Measurements from ENCODE around the gene KATNIP. TPM values are rescaled to one million over a fixed set of nuclear protein-coding genes. Genes with fewer than 3 reads are reported as not detected.

KATNIP gene
- total and polyA plus RNA-seq, 9 of the 15 experiments (the other 6 are each of a cell fraction or from before 2014, with no cell fraction given) = 1.7 to 13.2 (median 8.0) TPM

DNA sequence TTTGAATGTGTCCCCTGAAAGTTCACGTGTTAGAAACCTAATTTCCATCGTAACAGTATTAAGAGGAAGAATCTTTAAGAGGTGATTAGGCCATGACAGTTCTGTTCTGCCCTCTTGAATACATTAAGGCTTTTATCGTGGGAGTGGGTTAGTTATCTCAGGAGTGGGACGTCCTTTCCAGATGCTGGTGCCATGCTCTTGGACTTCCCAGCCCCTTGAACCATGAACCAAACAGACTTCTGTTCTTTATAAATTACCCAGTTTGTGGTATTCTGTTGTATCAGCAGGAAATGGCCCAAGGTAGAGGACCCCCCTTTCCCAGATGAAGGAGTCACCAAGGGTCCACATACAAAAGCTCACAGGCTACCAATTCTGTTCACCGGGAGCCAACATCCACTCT lies 10.3 kb upstream of the KATNIP start:
- Histone ChIP-seq H3K4me2 (ENCODE audit: insufficient read depth, low read length) (no peak overlapping the region), H3K4me1 (replicated peaks in 1 of 2; ENCODE audit: control insufficient read depth in 2 of 2, insufficient read depth in 2 of 2, low read length in 2 of 2) (peaks cover 4 to 13% of the 10 kb centered on the region in 2 experiments; a peak in 3 of 5 replicates), H3K4me3 (no peak overlapping the region), H3K27ac (ENCODE audit: extremely low read depth, low read depth, low read length) (no peak overlapping the region; the same call in 2 of the 3 replicates), H3K36me3 (ENCODE audit: control insufficient read depth, insufficient read depth, low read length) (peaks cover 81% of the 10 kb centered on the region), H2AFZ (ENCODE audit: low read depth, low read length) (no peak overlapping the region), H3K9ac (ENCODE audit: insufficient read depth in 1 of 2, low read depth in 2 of 2, low read length in 2 of 2) (no peak overlapping the region), H4K20me1 (replicated peaks; ENCODE audit: control insufficient read depth, insufficient read depth, low read length) (no peaks in the 10 kb centered on the region), H3K9me1 (ENCODE audit: control insufficient read depth, insufficient read depth, low read length) (no peaks in the 10 kb centered on the region), H3K79me2 (ENCODE audit: control insufficient read depth, insufficient read depth, low read length) (no peaks in the 10 kb centered on the region), H3K27me3 (ENCODE audit: control insufficient read depth in 2 of 2, insufficient read depth in 2 of 2, low read length in 2 of 2) (no peaks in the 10 kb centered on the region; a peak in 1 of 5 replicates), H3K9me3 (replicated peaks; ENCODE audit: control insufficient read depth, insufficient read depth, low read depth, low read length) (no peaks in the 10 kb centered on the region)
- CTCF ChIA-PET (ENCODE audit: low intra/inter-chr PET ratio) = no interaction called here
- TF ChIP-seq ZNF316 (IDR thresholded peaks at IDR 0.05) = 0 out of 2 replicates have a peak, but pooled peaks have one; percentile 13
- TF ChIP-seq CBFB (CRISPR knock-in tag; IDR thresholded peaks at IDR 0.05) = no peak
- no TSS peak for BruUV-seq (replicated peaks)
- in situ Hi-C loops (cut with MboI) = no loop called here
- POLR2A ChIA-PET = interaction anchor here (0.6 to 0.9 kb wide), 3 partner anchors 8 to 57 kb away, joined by 3 to 8 read pairs (median 4); no protein-coding TSS in a partner anchor
- intact Hi-C loops (cut with micrococcal nuclease) = no loop called here
- WGBS (ENCODE audit: insufficient coverage, low coverage, missing lambda C conversion rate) = 73% methylated on average over 5 of the region's 5 CpGs
- ATAC-seq = no peak
- FAIRE-seq = no peak
- no peak for DNase-seq (ENCODE audit: extremely low read depth in 1 of 4, low spot score in 3 of 4)

DNA sequence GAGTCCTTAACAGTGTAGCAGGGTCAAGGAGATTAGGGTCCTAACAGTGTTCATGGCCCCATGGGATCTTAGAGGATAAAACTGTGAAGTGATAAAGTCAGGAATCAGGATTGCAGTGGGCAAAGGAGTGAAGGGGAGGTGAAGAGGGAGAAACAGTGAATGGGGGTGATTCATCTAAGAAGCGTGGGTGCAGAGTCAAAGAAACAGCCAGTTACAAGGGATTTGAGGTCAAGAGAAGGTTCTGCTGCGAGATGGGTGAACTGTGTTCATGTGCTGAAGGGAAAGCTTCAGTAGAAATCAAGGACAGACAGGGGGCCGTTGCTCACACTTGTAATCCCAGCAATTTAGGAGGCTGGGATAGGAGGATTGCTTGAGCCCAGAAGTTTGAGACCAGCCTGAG lies 6.1 kb upstream of the KATNIP start:
- POLR2A ChIA-PET = interaction anchor here (0.6 kb wide), 2 partner anchors 465 to 591 kb away, joined by 3 read pairs; no protein-coding TSS in a partner anchor
- ATAC-seq (no peak), DNase-seq (ENCODE audit: extremely low read depth in 1 of 4, low spot score in 3 of 4) (no peak), FAIRE-seq (no peak)
- Histone ChIP-seq H3K27ac (ENCODE audit: extremely low read depth, low read depth, low read length) (no peak overlapping the region), H3K36me3 (ENCODE audit: control insufficient read depth, insufficient read depth, low read length) (peaks cover 75% of the 10 kb centered on the region), H3K4me1 (replicated peaks in 1 of 2; ENCODE audit: control insufficient read depth in 2 of 2, insufficient read depth in 2 of 2, low read length in 2 of 2) (peaks cover 19 to 24% of the 10 kb centered on the region in 2 experiments), H3K9ac (ENCODE audit: insufficient read depth in 1 of 2, low read depth in 2 of 2, low read length in 2 of 2) (no peak overlapping the region), H3K4me3 (no peak overlapping the region), H3K79me2 (ENCODE audit: control insufficient read depth, insufficient read depth, low read length) (peaks cover 19% of the 10 kb centered on the region), H2AFZ (ENCODE audit: low read depth, low read length) (no peak overlapping the region), H4K20me1 (replicated peaks; ENCODE audit: control insufficient read depth, insufficient read depth, low read length) (peaks cover 16% of the 10 kb centered on the region), H3K4me2 (ENCODE audit: insufficient read depth, low read length) (no peak overlapping the region), H3K9me1 (ENCODE audit: control insufficient read depth, insufficient read depth, low read length) (no peaks in the 10 kb centered on the region), H3K27me3 (ENCODE audit: control insufficient read depth in 2 of 2, insufficient read depth in 2 of 2, low read length in 2 of 2) (no peaks in the 10 kb centered on the region; a peak in 1 of 5 replicates), H3K9me3 (replicated peaks; ENCODE audit: control insufficient read depth, insufficient read depth, low read depth, low read length) (no peaks in the 10 kb centered on the region)
- in situ Hi-C loops (cut with MboI) (no loop called here), intact Hi-C loops (cut with micrococcal nuclease) (no loop called here)
- no TSS peak for BruUV-seq (replicated peaks)
- WGBS (ENCODE audit: insufficient coverage, low coverage, missing lambda C conversion rate) = 90% methylated on average over 3 of the region's 3 CpGs
- CTCF ChIA-PET (ENCODE audit: low intra/inter-chr PET ratio) = no interaction called here
- TF ChIP-seq SIN3B (IDR thresholded peaks at IDR 0.05; ENCODE audit: low read depth) = no peak
- no peak for TF ChIP-seq NCOR1 (IDR thresholded peaks at IDR 0.05)
- TF ChIP-seq, protein P1, sequence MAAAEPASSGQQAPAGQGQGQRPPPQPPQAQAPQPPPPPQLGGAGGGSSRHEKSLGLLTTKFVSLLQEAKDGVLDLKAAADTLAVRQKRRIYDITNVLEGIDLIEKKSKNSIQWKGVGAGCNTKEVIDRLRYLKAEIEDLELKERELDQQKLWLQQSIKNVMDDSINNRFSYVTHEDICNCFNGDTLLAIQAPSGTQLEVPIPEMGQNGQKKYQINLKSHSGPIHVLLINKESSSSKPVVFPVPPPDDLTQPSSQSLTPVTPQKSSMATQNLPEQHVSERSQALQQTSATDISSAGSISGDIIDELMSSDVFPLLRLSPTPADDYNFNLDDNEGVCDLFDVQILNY (CRISPR knock-in tag; IDR thresholded peaks at IDR 0.05) = no peak
- TF ChIP-seq, protein P2, sequence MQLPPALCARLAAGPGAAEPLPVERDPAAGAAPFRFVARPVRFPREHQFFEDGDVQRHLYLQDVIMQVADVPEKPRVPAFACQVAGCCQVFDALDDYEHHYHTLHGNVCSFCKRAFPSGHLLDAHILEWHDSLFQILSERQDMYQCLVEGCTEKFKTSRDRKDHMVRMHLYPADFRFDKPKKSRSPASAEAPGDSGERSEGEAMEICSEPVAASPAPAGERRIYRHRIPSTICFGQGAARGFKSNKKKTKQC (CRISPR knock-in tag; IDR thresholded peaks at IDR 0.05) = no peak
- TF ChIP-seq SMC3 (conservative IDR thresholded peaks at IDR 0.05; ENCODE audit: insufficient read depth, low read depth, low read length) = no peak
- TF ChIP-seq HOXB6 (CRISPR knock-in tag; IDR thresholded peaks at IDR 0.05; ENCODE audit: borderline replicate concordance) = no peak
- no peak for TF ChIP-seq BCL6 (CRISPR knock-in tag; IDR thresholded peaks at IDR 0.05)
- TF ChIP-seq ZNF274 (IDR thresholded peaks at IDR 0.05; ENCODE audit: borderline replicate concordance, low read depth, low read length) = no peak
- no peak for TF ChIP-seq MYNN (IDR thresholded peaks at IDR 0.05)
- no peak for TF ChIP-seq MYNN (CRISPR knock-in tag; IDR thresholded peaks at IDR 0.05)
- TF ChIP-seq SNIP1 (IDR thresholded peaks at IDR 0.05; ENCODE audit: low read depth) = no peak
- no peak for TF ChIP-seq ZNF184 (CRISPR knock-in tag; IDR thresholded peaks at IDR 0.05)
- TF ChIP-seq ZNF134 (CRISPR knock-in tag; conservative IDR thresholded peaks at IDR 0.05) = no peak
- TF ChIP-seq SRSF7 (optimal IDR thresholded peaks at IDR 0.05; ENCODE audit: low read depth, low read length) = no peak

All from K562 (cell line).